H1 (cell line): ENCODE results near the gene SV2C. TPM values are rescaled to one million over a fixed set of nuclear protein-coding genes. Genes with fewer than 3 reads are reported as not detected.

Source experiments
- CEBPB ChIP-seq: IDR thresholded peaks from 2 replicates; pipeline ENCODE4 v1.6.1; 2012; ENCODE audit warnings: low read depth, low read length
- CHD2 ChIP-seq: IDR thresholded peaks from 2 replicates; pipeline ENCODE4 v1.6.1; 2012; ENCODE audit warnings: low read length, improper control_type of control experiment
- CHD7 ChIP-seq: fragments of 300-600 bp; sonication (generic); IDR thresholded peaks from 2 replicates; pipeline ENCODE4 v1.7.1; 2012; ENCODE audit warnings: low read length, moderate library complexity, mild to moderate bottlenecking, inconsistent platforms; ENCODE audit not compliant: insufficient replicate concordance
- CTBP2 ChIP-seq: IDR thresholded peaks from 2 replicates; pipeline ENCODE4 v1.7.0; 2011; ENCODE audit warnings: borderline replicate concordance, mild to moderate bottlenecking, moderate library complexity, mixed read lengths, low read length; ENCODE audit not compliant: insufficient read depth, insufficient read length
- E2F6 ChIP-seq: IDR thresholded peaks from 2 replicates; pipeline ENCODE4 v1.6.1; 2012; ENCODE audit warnings: inconsistent platforms
- EGR1 ChIP-seq: IDR thresholded peaks from 2 replicates; pipeline ENCODE4 v1.6.1; 2011; ENCODE audit warnings: low read depth, low read length, borderline replicate concordance
- GTF2F1 ChIP-seq: IDR thresholded peaks from 2 replicates; pipeline ENCODE4 v1.6.1; 2012; ENCODE audit warnings: low read depth, low read length, improper control_type of control experiment, borderline replicate concordance
- JUND ChIP-seq: IDR thresholded peaks from 2 replicates; pipeline ENCODE4 v1.6.1; 2011; ENCODE audit warnings: mild to moderate bottlenecking, improper control_type of control experiment, low read length
- KDM5A ChIP-seq: fragments of 200-600 bp; IDR thresholded peaks from 2 replicates; pipeline ENCODE4 v1.7.1; 2012; ENCODE audit warnings: mild to moderate bottlenecking, low read length, inconsistent platforms, mixed read lengths
- SIN3A ChIP-seq, 2 experiments: IDR thresholded peaks in 1 of 2; conservative IDR thresholded peaks in 1 of 2; 2 replicates each; pipeline ENCODE4 v1.6.1; 2011 to 2012; ENCODE audit warnings: low read length in 2 of 2, improper control_type of control experiment in 1 of 2, low read depth in 1 of 2, mild to moderate bottlenecking in 1 of 2
- SUZ12 ChIP-seq: fragments of 200-600 bp; sonication (generic); IDR thresholded peaks from 2 replicates; pipeline ENCODE4 v1.6.1; 2012; ENCODE audit warnings: mild to moderate bottlenecking, inconsistent platforms, low read length, moderate library complexity, mixed read lengths
- YY1 ChIP-seq: IDR thresholded peaks from 2 replicates; pipeline ENCODE4 v1.6.1; 2011; ENCODE audit warnings: low read depth, mild to moderate bottlenecking, low read length
- polyA plus RNA-seq, 7 experiments: library from polyadenylated mRNA; depleted of rRNA in 3 of 7; stranded (reverse) in 5 of 7; unstranded in 2 of 7; fragments of >200 nt in 5 of 7; fragments of 200-250 nt in 2 of 7; gene quantifications; 1 replicate in 5 of 7; 2 replicates in 1 of 7; 4 replicates in 1 of 7; pipeline versions ENCODE4 v1.2.1 to v1.2.3, GENCODE V29; 2011 to 2013; ENCODE audit warnings: missing spikeins in 2 of 7, mixed read lengths in 2 of 7
- total RNA-seq: library from RNA; stranded (reverse); fragmentation: NEBNext Ultra II Directional; extraction: Animal tissue kit (Norgen Biotek cat#: 25700); gene quantifications from 2 replicates; pipeline ENCODE4 v1.2.1, GENCODE V29; 2021

SV2C gene
- total and polyA plus RNA-seq, 2 of the 8 experiments (the other 6 are each of a cell fraction or from before 2014, with no cell fraction given): 0.08 to 0.24 TPM

- TF ChIP-seq CHD7: no peak
- TF ChIP-seq SIN3A (conservative IDR thresholded peaks at IDR 0.05 in 1 of 2, IDR thresholded peaks at IDR 0.05 in 1 of 2; ENCODE audit: low read depth in 1 of 2, low read length in 2 of 2): no peak
- no peak for TF ChIP-seq GTF2F1
- no peak for TF ChIP-seq EGR1
- no peak for TF ChIP-seq CTBP2
- TF ChIP-seq CHD2: no peak
- TF ChIP-seq SUZ12: no peak
- no peak for TF ChIP-seq E2F6
- TF ChIP-seq KDM5A: no peak
- no peak for TF ChIP-seq JUND
- TF ChIP-seq YY1: no peak
- no peak for TF ChIP-seq CEBPB
Measured at GRCh38 chr5:76368941-76369340, 285.8 kb downstream of the SV2C start (continued).
